H1 (cell line): ENCODE results near the gene RAI14. TPM values are rescaled to one million over a fixed set of nuclear protein-coding genes. Genes with fewer than 3 reads are reported as not detected.

Experiments
- CTCF ChIA-PET: fragments of 300-600 bp; sonication (Branson Sonifier 250); formaldehyde crosslinking; loops from one replicate; lab custom pipeline; 2021; ENCODE audit not compliant: partially characterized antibody; lab: Charles Lee
- POLR2A ChIA-PET: fragments of 300-600 bp; sonication (Branson Sonifier 250); formaldehyde crosslinking; loops from one replicate; lab custom pipeline; 2021; ENCODE audit warnings: inconsistent platforms; ENCODE audit not compliant: partially characterized antibody; lab: Charles Lee
- DNase-seq, 2 experiments: peaks; one replicate each; pipeline versions ENCODE4 v3.0.0 to v3.0.0-alpha.2; 2010 to 2022; ENCODE audit warnings: low spot score in 2 of 2, low read depth in 1 of 2, mixed read lengths in 1 of 2
- FAIRE-seq: peaks from 2 replicates; lab custom pipeline; 2011; peaks lifted over from hg19 to GRCh38; lab: Jason Lieb, UNC
- H2AFZ ChIP-seq: 2 replicates; pipeline ENCODE4 v1.8.1; 2012; ENCODE audit warnings: low read length, inconsistent platforms
- H2AK5ac ChIP-seq: 2 replicates; pipeline ENCODE4 v1.6.1; 2013; ENCODE audit warnings: low read depth, low read length
- H2BK120ac ChIP-seq: replicated peaks from 2 replicates; pipeline ENCODE3; 2013; ENCODE audit warnings: low read depth, low read length, inconsistent platforms
- H2BK12ac ChIP-seq: 2 replicates; pipeline ENCODE4 v1.6.1; 2013; ENCODE audit warnings: low read depth, low read length
- H2BK15ac ChIP-seq: 2 replicates; pipeline ENCODE4 v1.6.1; 2013; ENCODE audit warnings: low read length
- H2BK20ac ChIP-seq: 2 replicates; pipeline ENCODE4 v1.6.1; 2013; ENCODE audit warnings: low read length
- H2BK5ac ChIP-seq: 2 replicates; pipeline ENCODE4 v1.6.1; 2013; ENCODE audit warnings: low read depth, low read length
- H3K14ac ChIP-seq: 2 replicates; pipeline ENCODE4 v1.6.1; 2013; ENCODE audit warnings: inconsistent platforms; ENCODE audit not compliant: insufficient read length
- H3K18ac ChIP-seq: 2 replicates; pipeline ENCODE4 v1.6.1; 2013; ENCODE audit warnings: low read length; ENCODE audit errors: extremely low read depth
- H3K23ac ChIP-seq: 2 replicates; pipeline ENCODE4 v1.6.1; 2013; ENCODE audit warnings: inconsistent platforms; ENCODE audit not compliant: insufficient read length
- H3K23me2 ChIP-seq: 2 replicates; pipeline ENCODE4 v1.6.1; 2013; ENCODE audit warnings: low read depth, low read length
- H3K27ac ChIP-seq: 2 replicates; pipeline ENCODE4 v1.6.1; 2011; ENCODE audit warnings: low read depth, low read length, inconsistent platforms
- H3K27me3 ChIP-seq, 4 experiments: replicated peaks in 1 of 4; 1 replicate in 1 of 4; 2 replicates in 3 of 4; pipeline versions ENCODE4 v1.6.1 to v1.8.1; 2011 to 2013; ENCODE audit warnings: low read length in 3 of 4, mild to moderate bottlenecking in 3 of 4, inconsistent platforms in 2 of 4, mixed read lengths in 2 of 4, moderate library complexity in 1 of 4; ENCODE audit not compliant: control insufficient read depth in 3 of 4, insufficient read depth in 3 of 4; ENCODE audit errors: extremely low read depth in 1 of 4
- H3K36me3 ChIP-seq, 4 experiments: 2 replicates each; pipeline versions ENCODE4 v1.6.1 to v1.8.1; 2011 to 2013; ENCODE audit warnings: mild to moderate bottlenecking in 4 of 4, low read length in 3 of 4, moderate library complexity in 2 of 4, control low read depth in 1 of 4, inconsistent platforms in 1 of 4; ENCODE audit not compliant: insufficient read depth in 4 of 4, control insufficient read depth in 2 of 4
- H3K4ac ChIP-seq: replicated peaks from 2 replicates; pipeline ENCODE3; 2013; ENCODE audit warnings: low read length, low read depth, mixed read lengths, inconsistent platforms; ENCODE audit not compliant: insufficient read length
- H3K4me1 ChIP-seq, 4 experiments: replicated peaks in 1 of 4; 1 replicate in 1 of 4; 2 replicates in 3 of 4; pipeline versions ENCODE4 v1.6.1 to v1.8.1; 2011 to 2013; ENCODE audit warnings: low read length in 3 of 4, inconsistent platforms in 2 of 4, mixed read lengths in 1 of 4; ENCODE audit not compliant: insufficient read depth in 4 of 4, control insufficient read depth in 3 of 4
- H3K4me2 ChIP-seq, 2 experiments: 2 replicates each; pipeline versions ENCODE4 v1.6.1 to v1.8.1; 2011 to 2013; ENCODE audit warnings: low read depth in 2 of 2, low read length in 2 of 2, control low read depth in 1 of 2, inconsistent platforms in 1 of 2, mild to moderate bottlenecking in 1 of 2; ENCODE audit not compliant: insufficient read depth in 1 of 2
- H3K4me3 ChIP-seq, 4 experiments: fragments of 200-600, 300-600 bp in 1 of 4; sonication (generic), shearing (Covaris generic), sonication (Bioruptor Twin) in 1 of 4; 2 replicates each; pipeline versions ENCODE4 v1.5.1 to v1.8.1; 2011 to 2016; ENCODE audit warnings: low read length in 4 of 4, low read depth in 3 of 4, control low read depth in 2 of 4, inconsistent platforms in 2 of 4, mild to moderate bottlenecking in 2 of 4, mixed read lengths in 1 of 4, moderate library complexity in 1 of 4; ENCODE audit not compliant: insufficient read depth in 2 of 4; ENCODE audit errors: extremely low read depth in 1 of 4
- H3K56ac ChIP-seq: replicated peaks from 2 replicates; pipeline ENCODE3; 2013; ENCODE audit warnings: low read depth, mild to moderate bottlenecking, mixed read lengths, low read length, inconsistent platforms; ENCODE audit not compliant: insufficient read length
- H3K79me1 ChIP-seq: 2 replicates; pipeline ENCODE4 v1.6.1; 2013; ENCODE audit warnings: low read depth, low read length, control low read depth
- H3K79me2 ChIP-seq, 2 experiments: 2 replicates each; pipeline versions ENCODE4 v1.6.1 to v1.8.1; 2012 to 2013; ENCODE audit warnings: low read length in 2 of 2, mild to moderate bottlenecking in 2 of 2, inconsistent platforms in 1 of 2; ENCODE audit not compliant: insufficient read depth in 2 of 2, control insufficient read depth in 1 of 2
- H3K9ac ChIP-seq, 4 experiments: replicated peaks in 1 of 4; 1 replicate in 1 of 4; 2 replicates in 3 of 4; pipeline versions ENCODE4 v1.6.1 to v1.8.1; 2011 to 2013; ENCODE audit warnings: low read depth in 3 of 4, low read length in 3 of 4, control low read depth in 2 of 4, mild to moderate bottlenecking in 2 of 4, moderate library complexity in 2 of 4, inconsistent platforms in 1 of 4; ENCODE audit errors: extremely low read depth in 1 of 4
- H3K9me3 ChIP-seq, 2 experiments: 2 replicates each; pipeline versions ENCODE4 v1.6.1 to v1.8.1; 2012 to 2013; ENCODE audit warnings: mild to moderate bottlenecking in 2 of 2, moderate library complexity in 2 of 2, control low read depth in 1 of 2, inconsistent platforms in 1 of 2, low read depth in 1 of 2, low read length in 1 of 2, mixed read lengths in 1 of 2; ENCODE audit not compliant: insufficient read depth in 2 of 2
- H4K20me1 ChIP-seq, 2 experiments: replicated peaks in 1 of 2; 2 replicates each; pipeline versions ENCODE3 to v1.8.1; 2011 to 2013; ENCODE audit warnings: inconsistent platforms in 2 of 2, low read length in 2 of 2, mild to moderate bottlenecking in 1 of 2; ENCODE audit not compliant: insufficient read depth in 2 of 2, control insufficient read depth in 1 of 2
- H4K5ac ChIP-seq: 2 replicates; pipeline ENCODE4 v1.6.1; 2013; ENCODE audit warnings: low read length, low read depth, mixed read lengths, inconsistent platforms; ENCODE audit not compliant: insufficient read length
- H4K8ac ChIP-seq: 2 replicates; pipeline ENCODE4 v1.8.0; 2013; ENCODE audit warnings: mild to moderate bottlenecking, moderate library complexity, low read length, inconsistent platforms; ENCODE audit not compliant: insufficient read depth; ENCODE audit errors: extremely low read depth
- H4K91ac ChIP-seq: replicated peaks from 2 replicates; pipeline ENCODE3; 2013; ENCODE audit warnings: low read length, mixed read lengths, inconsistent platforms; ENCODE audit not compliant: insufficient read length
- BACH1 ChIP-seq: IDR thresholded peaks from 2 replicates; pipeline ENCODE4 v1.6.1; 2012; ENCODE audit warnings: low read length, improper control_type of control experiment
- CREB1 ChIP-seq: IDR thresholded peaks from 2 replicates; pipeline ENCODE4 v1.6.1; 2012; ENCODE audit warnings: inconsistent platforms
- EGR1 ChIP-seq: IDR thresholded peaks from 2 replicates; pipeline ENCODE4 v1.6.1; 2011; ENCODE audit warnings: low read depth, low read length, borderline replicate concordance
- RXRA ChIP-seq: IDR thresholded peaks from 2 replicates; pipeline ENCODE4 v1.6.1; 2011; ENCODE audit warnings: low read depth, mild to moderate bottlenecking, low read length, moderate library complexity; ENCODE audit not compliant: insufficient read depth
- SIX5 ChIP-seq: IDR thresholded peaks from 2 replicates; pipeline ENCODE4 v1.6.1; 2011; ENCODE audit warnings: mild to moderate bottlenecking, low read depth, low read length
- whole genome bisulfite sequencing, 2 experiments: shearing (Covaris generic) in 1 of 2; methylation state at CpG; one replicate each; pipeline versions ENCODE4 v1.1.6 to v1.1.7; 2013 to 2015; ENCODE audit warnings: low lambda C conversion rate in 2 of 2, mixed read lengths in 2 of 2, inconsistent platforms in 1 of 2, low coverage in 1 of 2, missing lambda C conversion rate in 1 of 2; ENCODE audit not compliant: insufficient replicate concordance in 2 of 2, insufficient coverage in 1 of 2, insufficient read length in 1 of 2; ENCODE audit errors: extremely low coverage in 1 of 2, missing lambda C conversion rate in 1 of 2; 5-methylcytosine and 5-hydroxymethylcytosine counted together
- polyA plus RNA-seq, 7 experiments: library from polyadenylated mRNA; depleted of rRNA in 3 of 7; stranded (reverse) in 5 of 7; unstranded in 2 of 7; fragments of >200 nt in 5 of 7; fragments of 200-250 nt in 2 of 7; gene quantifications; 1 replicate in 5 of 7; 2 replicates in 1 of 7; 4 replicates in 1 of 7; pipeline versions ENCODE4 v1.2.1 to v1.2.3, GENCODE V29; 2011 to 2013; ENCODE audit warnings: missing spikeins in 2 of 7, mixed read lengths in 2 of 7
- total RNA-seq: library from RNA; stranded (reverse); fragmentation: NEBNext Ultra II Directional; extraction: Animal tissue kit (Norgen Biotek cat#: 25700); gene quantifications from 2 replicates; pipeline ENCODE4 v1.2.1, GENCODE V29; 2021

RAI14 gene
- total and polyA plus RNA-seq, 2 of the 8 experiments (the other 6 are each of a cell fraction or from before 2014, with no cell fraction given) = 48.4 to 210 TPM

GRCh38 chr5:34740389-34740806, 84.3 kb downstream of the RAI14 start:
- Histone ChIP-seq H3K4me1 (peaks cover 3 to 23% (median 6%) of the 10 kb centered on the region in 4 experiments; a peak in 6 of 7 replicates), H2BK5ac (no peak overlapping the region), H3K4ac (no peak overlapping the region), H3K4me3 (no peak overlapping the region), H3K9me3 (no peaks in the 10 kb centered on the region), H3K23me2 (no peaks in the 10 kb centered on the region), H3K23ac (no peak overlapping the region), H2BK15ac (no peak overlapping the region), H2AFZ (no peak overlapping the region), H2BK20ac (no peak overlapping the region), H3K27me3 (no peaks in the 10 kb centered on the region), H3K18ac (no peak overlapping the region), H4K8ac (no peak overlapping the region), H3K9ac (no peak overlapping the region), H4K20me1 (peaks cover 6 to 16% of the 10 kb centered on the region in 2 experiments), H3K14ac (no peak overlapping the region), H2BK12ac (no peak overlapping the region), H3K56ac (no peak overlapping the region), H3K79me1 (peaks cover 15% of the 10 kb centered on the region), H3K4me2 (no peak overlapping the region), H4K91ac (no peak overlapping the region), H2AK5ac (no peak overlapping the region), H3K27ac (no peak overlapping the region), H3K36me3 (peaks cover 0 to 5% (median 0%) of the 10 kb centered on the region in 4 experiments; a peak in 3 of 8 replicates), H4K5ac (no peak overlapping the region), H3K79me2 (peaks cover 8 to 97% of the 10 kb centered on the region in 2 experiments; a peak in 3 of 4 replicates), H2BK120ac (no peak overlapping the region)
- DNase-seq = no peak
- ChIA-PET CTCF (no interaction called here), POLR2A (no interaction called here)
- 64% methylated on average over 3 of the region's 3 CpGs; no CpG with 5 or more reads in 1 of the 2 experiments for WGBS, 2 experiments
- no peak for FAIRE-seq
- TF ChIP-seq EGR1 (no peak), RXRA (no peak), CREB1 (no peak), BACH1 (no peak), SIX5 (no peak)
